OCI-LY7 (cell line): ENCODE measurements around the gene KAT2A. TPM values are rescaled to one million over a fixed set of nuclear protein-coding genes. Genes with fewer than 3 reads are reported as not detected.

ENCODE experiments used
- BruUV-seq: library from RNA; stranded (reverse); fragments of 400-500 nt; replicated peaks from 2 replicates; lab custom pipeline; 2021; lab: Mats Ljungman, UMichigan
- CTCF ChIA-PET: fragments of 300-600 bp; sonication (Branson Sonifier 250); formaldehyde crosslinking; loops from one replicate; lab custom pipeline; 2022; ENCODE audit warnings: antibody characterized with exemption; ENCODE audit not compliant: unreplicated experiment; lab: Charles Lee
- POLR2A ChIA-PET: fragments of 300-600 bp; sonication (Branson Sonifier 250); formaldehyde crosslinking; loops from one replicate; lab custom pipeline; 2022; ENCODE audit warnings: antibody characterized with exemption; lab: Charles Lee
- DNase-seq: peaks from one replicate; pipeline ENCODE4 v3.0.0-alpha.2; 2015; ENCODE audit warnings: low spot score
- H2AFZ ChIP-seq: fragments of 200-600 bp; sonication (generic), shearing (Covaris generic); 2 replicates; pipeline ENCODE4 v1.6.1; 2014; ENCODE audit warnings: mild to moderate bottlenecking, antibody characterized with exemption, low read length, moderate library complexity
- H3K27ac ChIP-seq: fragments of 200-600 bp; sonication (generic); 2 replicates; pipeline ENCODE4 v1.5.1; 2014; ENCODE audit warnings: mixed run types, low read depth, mild to moderate bottlenecking, moderate library complexity, low read length, inconsistent platforms; ENCODE audit not compliant: poor library complexity, severe bottlenecking
- H3K36me3 ChIP-seq: fragments of 200-600 bp; sonication (generic); 2 replicates; pipeline ENCODE4 v1.6.1; 2014; ENCODE audit warnings: mild to moderate bottlenecking, antibody characterized with exemption, low read length, moderate library complexity, mixed read lengths; ENCODE audit not compliant: insufficient read depth
- H3K4me1 ChIP-seq: fragments of 200-600 bp; sonication (generic); 2 replicates; pipeline ENCODE4 v1.5.1; 2014; ENCODE audit warnings: mild to moderate bottlenecking, low read length; ENCODE audit not compliant: insufficient read depth, poor library complexity, severe bottlenecking
- H3K4me2 ChIP-seq: fragments of 200-600 bp; sonication (generic); 2 replicates; pipeline ENCODE4 v1.6.1; 2014; ENCODE audit warnings: mild to moderate bottlenecking, low read length
- H3K4me3 ChIP-seq: fragments of 200-600 bp; sonication (generic); 2 replicates; pipeline ENCODE4 v1.5.1; 2014; ENCODE audit warnings: mild to moderate bottlenecking, low read depth, low read length; ENCODE audit not compliant: poor library complexity, severe bottlenecking
- H3K79me2 ChIP-seq: fragments of 200-600 bp; sonication (generic); 2 replicates; pipeline ENCODE4 v1.6.1; 2016; ENCODE audit warnings: low read depth, mild to moderate bottlenecking, low read length, moderate library complexity, mixed read lengths; ENCODE audit not compliant: insufficient read depth
- H3K9me2 ChIP-seq: fragments of 200-600 bp; sonication (generic); 2 replicates; pipeline ENCODE4 v1.6.1; 2016; ENCODE audit warnings: mild to moderate bottlenecking, low read length, mixed read lengths; ENCODE audit not compliant: insufficient read depth
- H3K9me3 ChIP-seq: fragments of 200-600 bp; sonication (generic); 2 replicates; pipeline ENCODE4 v1.6.1; 2014; ENCODE audit warnings: mild to moderate bottlenecking, mixed run types, low read length, mixed read lengths
- H4K20me1 ChIP-seq: fragments of 200-600 bp; sonication (generic); 2 replicates; pipeline ENCODE4 v1.6.1; 2014; ENCODE audit warnings: mild to moderate bottlenecking, antibody characterized with exemption, low read length, moderate library complexity, mixed read lengths; ENCODE audit not compliant: insufficient read depth
- CTCF ChIP-seq: fragments of 200-600 bp; sonication (generic); conservative IDR thresholded peaks from 2 replicates; pipeline ENCODE4 v1.5.1; 2014; ENCODE audit warnings: mild to moderate bottlenecking, antibody characterized with exemption, low read length, moderate library complexity, mixed read lengths
- EZH2phosphoT487 ChIP-seq: fragments of 200-600 bp; sonication (generic); IDR thresholded peaks from 2 replicates; pipeline ENCODE4 v1.6.1; 2018; ENCODE audit warnings: low read depth, borderline replicate concordance, mild to moderate bottlenecking, mixed run types, antibody characterized with exemption, low read length, moderate library complexity, mixed read lengths
- intact Hi-C: fragments of 100-400 bp; cut with micrococcal nuclease; formaldehyde crosslinking; loops from one replicate; pipeline ENCODE4 v1.10.0; 2022; ENCODE audit not compliant: unreplicated experiment
- total RNA-seq, 2 experiments: library from RNA; depleted of rRNA in 1 of 2; stranded (reverse); fragments of >200 nt in 1 of 2; shearing (Covaris generic) in 1 of 2; gene quantifications; 2 replicates each; pipeline ENCODE4 v1.2.3, GENCODE V29; 2014 to 2022

Gene KAT2A
- total RNA-seq, 2 experiments from 2014 or later: 73.0 to 89.8 TPM

GRCh38 chr17:42112552-42113176 is 8.5 kb downstream of the KAT2A start, which contains the start of gene DHX58:
TSS of gene DHX58 (minus strand) at chr17:42112714. CDS start at chr17:42111892, 822 bp downstream.
- no peaks in the 10 kb centered on the region for H3K9me3 ChIP-seq
- intact Hi-C loops: loop anchor here (10.0 kb wide), 2 partner anchors 272 to 378 kb away; partner anchors contain the start of genes HAP1 and STAT3
- TF ChIP-seq EZH2phosphoT487 (no peak), CTCF (no peak)
- no peaks in the 10 kb centered on the region for H3K79me2 ChIP-seq
- ChIA-PET POLR2A (interaction anchor here (0.6 to 2.1 kb wide), 8 partner anchors 41 to 151 kb away, joined by 3 to 7 read pairs (median 3); partner anchors contain the start of genes CNP, DNAJC7 and NKIRAS2), CTCF (interaction anchor here (0.7 to 1.3 kb wide), 4 partner anchors 41 to 182 kb away, joined by 3 to 5 read pairs (median 3); partner anchors contain the start of genes DNAJC7 and ODAD4)
- H4K20me1 ChIP-seq: no peaks in the 10 kb centered on the region
- H3K36me3 ChIP-seq: peaks cover 28% of the 10 kb centered on the region
- H3K4me1 ChIP-seq: peaks cover 73% of the 10 kb centered on the region
- peak within 1 kb of the TSS; percentile 85 for H3K4me2 ChIP-seq
- H3K9me2 ChIP-seq: no peaks in the 10 kb centered on the region
- peak within 1 kb of the TSS; percentile 17; the same call in 1 of the 2 replicates for H2AFZ ChIP-seq
- no TSS peak for BruUV-seq
- peak within 1 kb of the TSS; percentile 83 for H3K27ac ChIP-seq
- H3K4me3 ChIP-seq: peak within 1 kb of the TSS; percentile 63
- DNase-seq: peak; percentile 95

- Histone ChIP-seq H3K4me1 (peaks cover 74% of the 10 kb centered on the region), H3K36me3 (peaks cover 22% of the 10 kb centered on the region), H3K79me2 (no peaks in the 10 kb centered on the region), H3K9me2 (no peaks in the 10 kb centered on the region), H3K4me3 (peak overlapping the region; percentile 63), H3K27ac (peak overlapping the region; percentile 83), H2AFZ (peak overlapping the region; percentile 17; the same call in 1 of the 2 replicates), H3K9me3 (no peaks in the 10 kb centered on the region), H4K20me1 (no peaks in the 10 kb centered on the region), H3K4me2 (peak overlapping the region; percentile 85)
- no peak for TF ChIP-seq CTCF
- no peak for TF ChIP-seq EZH2phosphoT487
- DNase-seq: no peak
- BruUV-seq: no TSS peak
- ChIA-PET POLR2A (interaction anchor here (0.5 to 2.1 kb wide), 8 partner anchors 8 to 184 kb away, joined by 3 to 7 read pairs (median 4); partner anchors contain the start of genes DNAJC7, KAT2A and NKIRAS2), CTCF (interaction anchor here (0.6 to 0.7 kb wide), 2 partner anchors 8 to 70 kb away, joined by 3 read pairs; no protein-coding TSS in a partner anchor)
- intact Hi-C loops: loop anchor here (10.0 kb wide), 2 partner anchors 273 to 377 kb away; partner anchors contain the start of genes HAP1 and STAT3
Measured at GRCh38 chr17:42111871-42112551, 9.2 kb downstream of the KAT2A start.
